GM12878 (cell line): ENCODE measurements around the gene SH3BGRL3. TPM values are rescaled to one million over a fixed set of nuclear protein-coding genes. Genes with fewer than 3 reads are reported as not detected.

Source experiments
- BCL11A ChIP-seq: IDR thresholded peaks from 2 replicates; pipeline ENCODE4 v1.6.1; 2011; ENCODE audit warnings: low read depth, low read length
- CBFB ChIP-seq: IDR thresholded peaks from 2 replicates; pipeline ENCODE4 v1.6.1; 2016; ENCODE audit warnings: antibody characterized with exemption, low read depth
- CHD1 ChIP-seq: IDR thresholded peaks from 2 replicates; pipeline ENCODE4 v1.6.1; 2012; ENCODE audit warnings: low read depth, low read length, improper control_type of control experiment
- DPF2 ChIP-seq: fragments of 450-650 bp; IDR thresholded peaks from 2 replicates; pipeline ENCODE4 v1.6.1; 2017; ENCODE audit warnings: mild to moderate bottlenecking
- GATAD2B ChIP-seq: fragments of 450-650 bp; conservative IDR thresholded peaks from 2 replicates; pipeline ENCODE4 v1.6.1; 2017; ENCODE audit warnings: low read depth, mild to moderate bottlenecking, moderate library complexity
- IKZF2 ChIP-seq, 2 experiments: fragments of 450-650 bp; IDR thresholded peaks; 2 replicates each; pipeline ENCODE4 v1.6.1; 2017; ENCODE audit warnings: mild to moderate bottlenecking in 2 of 2, moderate library complexity in 2 of 2
- IRF4 ChIP-seq: IDR thresholded peaks from 2 replicates; pipeline ENCODE4 v1.6.1; 2011; ENCODE audit warnings: low read depth, low read length
- MTA2 ChIP-seq: fragments of 450-650 bp; IDR thresholded peaks from 2 replicates; pipeline ENCODE4 v1.6.1; 2016; ENCODE audit warnings: low read depth, mild to moderate bottlenecking, moderate library complexity
- MYB ChIP-seq: fragments of 150-350 bp; IDR thresholded peaks from 2 replicates; pipeline ENCODE4 v1.6.1; 2014; ENCODE audit warnings: mild to moderate bottlenecking, low read depth, low read length, borderline replicate concordance
- NFXL1 ChIP-seq: fragments of 450-650 bp; IDR thresholded peaks from 2 replicates; pipeline ENCODE4 v1.6.1; 2017; ENCODE audit warnings: antibody characterized with exemption, mild to moderate bottlenecking, borderline replicate concordance
- NR2F1 ChIP-seq: fragments of 450-650 bp; conservative IDR thresholded peaks from 2 replicates; pipeline ENCODE4 v1.6.1; 2017; ENCODE audit warnings: mild to moderate bottlenecking
- POLR2AphosphoS5 ChIP-seq: IDR thresholded peaks from 2 replicates; pipeline ENCODE4 v1.6.1; 2011; ENCODE audit warnings: mild to moderate bottlenecking, low read length, inconsistent platforms
- SIN3A ChIP-seq: IDR thresholded peaks from 2 replicates; pipeline ENCODE4 v1.6.1; 2012; ENCODE audit warnings: low read depth, low read length, improper control_type of control experiment
- SMARCA5 ChIP-seq: fragments of 450-650 bp; IDR thresholded peaks from 2 replicates; pipeline ENCODE4 v1.6.1; 2017; ENCODE audit warnings: mild to moderate bottlenecking
- SREBF1 ChIP-seq: IDR thresholded peaks from 2 replicates; pipeline ENCODE4 v1.6.1; 2012; ENCODE audit warnings: mild to moderate bottlenecking, low read length
- ZNF24 ChIP-seq: fragments of 450-650 bp; IDR thresholded peaks from 2 replicates; pipeline ENCODE4 v1.6.1; 2017; ENCODE audit warnings: antibody characterized with exemption, mild to moderate bottlenecking
- ZNF687 ChIP-seq: fragments of 450-650 bp; IDR thresholded peaks from 2 replicates; pipeline ENCODE4 v1.6.1; 2017; ENCODE audit warnings: mild to moderate bottlenecking, moderate library complexity
- polyA plus RNA-seq, 11 experiments: library from polyadenylated mRNA; depleted of rRNA in 4 of 11; unstranded in 6 of 11; stranded (reverse) in 5 of 11; fragments of >200 nt; fragmentation: Nextera tagmentation in 4 of 11; fragmentation: Illumina TruSeq in 1 of 11; extraction: Ambion mirVana in 4 of 11; extraction: Trizol in 1 of 11; gene quantifications; 1 replicate in 1 of 11; 2 replicates in 10 of 11; pipeline versions ENCODE4 v1.2.1 to v1.2.3, GENCODE V29; 2011 to 2016; ENCODE audit warnings: inconsistent platforms in 2 of 11, missing spikeins in 2 of 11, low read depth in 1 of 11
- total RNA-seq, 4 experiments: library from RNA; depleted of rRNA in 3 of 4; stranded (reverse); fragments of >200 nt in 3 of 4; fragmentation: Illumina TruSeq in 1 of 4; extraction: Trizol in 1 of 4; gene quantifications; 2 replicates each; pipeline versions ENCODE4 v1.2.1 to v1.2.3, GENCODE V29; 2013 to 2021
- TF ChIP-seq, protein P1 (sequence below): IDR thresholded peaks from 2 replicates; pipeline ENCODE4 v1.6.1; 2012; ENCODE audit warnings: mild to moderate bottlenecking, low read depth, low read length
- TF ChIP-seq, protein P2 (sequence below): fragments of 450-650 bp; IDR thresholded peaks from 2 replicates; pipeline ENCODE4 v1.6.1; 2016; ENCODE audit warnings: mild to moderate bottlenecking, moderate library complexity, borderline replicate concordance
- TF ChIP-seq, protein P3 (sequence below): IDR thresholded peaks from 2 replicates; pipeline ENCODE4 v1.6.1; 2012; ENCODE audit warnings: low read depth, low read length, improper control_type of control experiment

Gene SH3BGRL3
- total and polyA plus RNA-seq, 10 of the 15 experiments (the other 5 are each of a cell fraction or from before 2014, with no cell fraction given) = 39.7 to 390 (median 118) TPM

GRCh38 chr1:26275580-26276431 is 4.1 kb upstream of the SH3BGRL3 start (continued):
- TF ChIP-seq, protein P1, sequence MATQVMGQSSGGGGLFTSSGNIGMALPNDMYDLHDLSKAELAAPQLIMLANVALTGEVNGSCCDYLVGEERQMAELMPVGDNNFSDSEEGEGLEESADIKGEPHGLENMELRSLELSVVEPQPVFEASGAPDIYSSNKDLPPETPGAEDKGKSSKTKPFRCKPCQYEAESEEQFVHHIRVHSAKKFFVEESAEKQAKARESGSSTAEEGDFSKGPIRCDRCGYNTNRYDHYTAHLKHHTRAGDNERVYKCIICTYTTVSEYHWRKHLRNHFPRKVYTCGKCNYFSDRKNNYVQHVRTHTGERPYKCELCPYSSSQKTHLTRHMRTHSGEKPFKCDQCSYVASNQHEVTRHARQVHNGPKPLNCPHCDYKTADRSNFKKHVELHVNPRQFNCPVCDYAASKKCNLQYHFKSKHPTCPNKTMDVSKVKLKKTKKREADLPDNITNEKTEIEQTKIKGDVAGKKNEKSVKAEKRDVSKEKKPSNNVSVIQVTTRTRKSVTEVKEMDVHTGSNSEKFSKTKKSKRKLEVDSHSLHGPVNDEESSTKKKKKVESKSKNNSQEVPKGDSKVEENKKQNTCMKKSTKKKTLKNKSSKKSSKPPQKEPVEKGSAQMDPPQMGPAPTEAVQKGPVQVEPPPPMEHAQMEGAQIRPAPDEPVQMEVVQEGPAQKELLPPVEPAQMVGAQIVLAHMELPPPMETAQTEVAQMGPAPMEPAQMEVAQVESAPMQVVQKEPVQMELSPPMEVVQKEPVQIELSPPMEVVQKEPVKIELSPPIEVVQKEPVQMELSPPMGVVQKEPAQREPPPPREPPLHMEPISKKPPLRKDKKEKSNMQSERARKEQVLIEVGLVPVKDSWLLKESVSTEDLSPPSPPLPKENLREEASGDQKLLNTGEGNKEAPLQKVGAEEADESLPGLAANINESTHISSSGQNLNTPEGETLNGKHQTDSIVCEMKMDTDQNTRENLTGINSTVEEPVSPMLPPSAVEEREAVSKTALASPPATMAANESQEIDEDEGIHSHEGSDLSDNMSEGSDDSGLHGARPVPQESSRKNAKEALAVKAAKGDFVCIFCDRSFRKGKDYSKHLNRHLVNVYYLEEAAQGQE = no peak
- TF ChIP-seq MYB (no peak), POLR2AphosphoS5 (no peak), NFXL1 (no peak), ZNF687 (no peak), NR2F1 (no peak), SIN3A (no peak), MTA2 (no peak), IRF4 (no peak), CHD1 (no peak), ZNF24 (no peak), SMARCA5 (no peak), DPF2 (peak; percentile 28; the same call in 1 of the 2 replicates), BCL11A (no peak), CBFB (no peak), IKZF2 (IDR thresholded peaks at IDR 0.05) (peak in 1 of 2 experiments; percentile 8; a peak in 1 of 4 replicates), SREBF1 (no peak), GATAD2B (no peak)
- TF ChIP-seq, protein P2, sequence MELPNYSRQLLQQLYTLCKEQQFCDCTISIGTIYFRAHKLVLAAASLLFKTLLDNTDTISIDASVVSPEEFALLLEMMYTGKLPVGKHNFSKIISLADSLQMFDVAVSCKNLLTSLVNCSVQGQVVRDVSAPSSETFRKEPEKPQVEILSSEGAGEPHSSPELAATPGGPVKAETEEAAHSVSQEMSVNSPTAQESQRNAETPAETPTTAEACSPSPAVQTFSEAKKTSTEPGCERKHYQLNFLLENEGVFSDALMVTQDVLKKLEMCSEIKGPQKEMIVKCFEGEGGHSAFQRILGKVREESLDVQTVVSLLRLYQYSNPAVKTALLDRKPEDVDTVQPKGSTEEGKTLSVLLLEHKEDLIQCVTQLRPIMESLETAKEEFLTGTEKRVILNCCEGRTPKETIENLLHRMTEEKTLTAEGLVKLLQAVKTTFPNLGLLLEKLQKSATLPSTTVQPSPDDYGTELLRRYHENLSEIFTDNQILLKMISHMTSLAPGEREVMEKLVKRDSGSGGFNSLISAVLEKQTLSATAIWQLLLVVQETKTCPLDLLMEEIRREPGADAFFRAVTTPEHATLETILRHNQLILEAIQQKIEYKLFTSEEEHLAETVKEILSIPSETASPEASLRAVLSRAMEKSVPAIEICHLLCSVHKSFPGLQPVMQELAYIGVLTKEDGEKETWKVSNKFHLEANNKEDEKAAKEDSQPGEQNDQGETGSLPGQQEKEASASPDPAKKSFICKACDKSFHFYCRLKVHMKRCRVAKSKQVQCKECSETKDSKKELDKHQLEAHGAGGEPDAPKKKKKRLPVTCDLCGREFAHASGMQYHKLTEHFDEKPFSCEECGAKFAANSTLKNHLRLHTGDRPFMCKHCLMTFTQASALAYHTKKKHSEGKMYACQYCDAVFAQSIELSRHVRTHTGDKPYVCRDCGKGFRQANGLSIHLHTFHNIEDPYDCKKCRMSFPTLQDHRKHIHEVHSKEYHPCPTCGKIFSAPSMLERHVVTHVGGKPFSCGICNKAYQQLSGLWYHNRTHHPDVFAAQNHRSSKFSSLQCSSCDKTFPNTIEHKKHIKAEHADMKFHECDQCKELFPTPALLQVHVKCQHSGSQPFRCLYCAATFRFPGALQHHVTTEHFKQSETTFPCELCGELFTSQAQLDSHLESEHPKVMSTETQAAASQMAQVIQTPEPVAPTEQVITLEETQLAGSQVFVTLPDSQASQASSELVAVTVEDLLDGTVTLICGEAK = no peak
- TF ChIP-seq, protein P3, sequence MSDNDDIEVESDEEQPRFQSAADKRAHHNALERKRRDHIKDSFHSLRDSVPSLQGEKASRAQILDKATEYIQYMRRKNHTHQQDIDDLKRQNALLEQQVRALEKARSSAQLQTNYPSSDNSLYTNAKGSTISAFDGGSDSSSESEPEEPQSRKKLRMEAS = no peak
